Measurements from ENCODE around the gene NPTXR.

Gene NPTXR

GRCh38 chr22:38873469-38874411 is 29.9 kb upstream of the NPTXR start:
- Histone ChIP-seq H3K4me1 (ENCODE audit: insufficient read depth, low read length) (peaks cover 16% of the 10 kb centered on the region; the same call in 1 of the 2 replicates), H3K27me3 (ENCODE audit: insufficient read depth, low read length) (peaks cover 6% of the 10 kb centered on the region; the same call in 1 of the 2 replicates), H3K9ac (ENCODE audit: low read depth, low read length) (peak overlapping the region; percentile 89; the same call in 1 of the 2 replicates), H3K27ac (ENCODE audit: low read length) (no peak overlapping the region), H3K4me3 (ENCODE audit: low read length) (peak overlapping the region; percentile 88; the same call in 1 of the 2 replicates), H3K36me3 (ENCODE audit: insufficient read depth, low read depth, low read length) (peaks cover 11% of the 10 kb centered on the region; the same call in 1 of the 2 replicates), H3K9me3 (ENCODE audit: insufficient read depth, low read depth, low read length) (no peaks in the 10 kb centered on the region)

- peak overlapping the region; percentile 92 for H3K27ac ChIP-seq (ENCODE audit: low read length)
- H3K4me3 ChIP-seq (ENCODE audit: low read length): peak overlapping the region; percentile 88
- peak overlapping the region; percentile 89; the same call in 1 of the 2 replicates for H3K9ac ChIP-seq (ENCODE audit: low read depth, low read length)
Measured at GRCh38 chr22:38872831-38873248, 29.0 kb upstream of the NPTXR start.

GRCh38 chr22:38872172-38872830 is 28.5 kb upstream of the NPTXR start, which contains the start of gene CBX6:
Gene CBX6, minus strand, starts transcription at chr22:38872216. Its CDS starts 26 bp downstream, at chr22:38872190.
- peak within 1 kb of the TSS; percentile 88 for H3K4me3 ChIP-seq (ENCODE audit: low read length)
- peaks cover 16% of the 10 kb centered on the region; the same call in 1 of the 2 replicates for H3K4me1 ChIP-seq (ENCODE audit: insufficient read depth, low read length)
- H3K9ac ChIP-seq (ENCODE audit: low read depth, low read length): peak within 1 kb of the TSS; percentile 89; the same call in 1 of the 2 replicates
- H3K9me3 ChIP-seq (ENCODE audit: insufficient read depth, low read depth, low read length): no peaks in the 10 kb centered on the region
- peaks cover 6% of the 10 kb centered on the region; the same call in 1 of the 2 replicates for H3K27me3 ChIP-seq (ENCODE audit: insufficient read depth, low read length)
- H3K36me3 ChIP-seq (ENCODE audit: insufficient read depth, low read depth, low read length): peaks cover 25% of the 10 kb centered on the region
- peak within 1 kb of the TSS; percentile 92 for H3K27ac ChIP-seq (ENCODE audit: low read length)

More at GRCh38 chr22:38872831-38873248, 29.0 kb upstream of the NPTXR start:
- Histone ChIP-seq H3K9me3 (ENCODE audit: insufficient read depth, low read depth, low read length) (no peaks in the 10 kb centered on the region), H3K4me1 (ENCODE audit: insufficient read depth, low read length) (peaks cover 16% of the 10 kb centered on the region; the same call in 1 of the 2 replicates), H3K36me3 (ENCODE audit: insufficient read depth, low read depth, low read length) (peaks cover 20% of the 10 kb centered on the region; the same call in 1 of the 2 replicates), H3K27me3 (ENCODE audit: insufficient read depth, low read length) (peaks cover 6% of the 10 kb centered on the region; the same call in 1 of the 2 replicates)

- H3K9ac ChIP-seq (ENCODE audit: low read depth, low read length): peak overlapping the region; percentile 88; the same call in 1 of the 2 replicates
- H3K27me3 ChIP-seq (ENCODE audit: insufficient read depth, low read length): peaks cover 6% of the 10 kb centered on the region; the same call in 1 of the 2 replicates
- no peak overlapping the region for H3K27ac ChIP-seq (ENCODE audit: low read length)
- H3K4me3 ChIP-seq (ENCODE audit: low read length): peak overlapping the region; percentile 78
- H3K9me3 ChIP-seq (ENCODE audit: insufficient read depth, low read depth, low read length): no peaks in the 10 kb centered on the region
- peaks cover 26% of the 10 kb centered on the region for H3K36me3 ChIP-seq (ENCODE audit: insufficient read depth, low read depth, low read length)
- H3K4me1 ChIP-seq (ENCODE audit: insufficient read depth, low read length): peaks cover 16% of the 10 kb centered on the region; the same call in 1 of the 2 replicates
Measured at GRCh38 chr22:38871360-38872171, 27.7 kb upstream of the NPTXR start.

- peak overlapping the region; percentile 88; the same call in 1 of the 2 replicates for H3K9ac ChIP-seq (ENCODE audit: low read depth, low read length)
Measured at GRCh38 chr22:38870791-38871359, 27.0 kb upstream of the NPTXR start.

GRCh38 chr22:38870312-38870741 is 26.5 kb upstream of the NPTXR start:
- peaks cover 36% of the 10 kb centered on the region for H3K36me3 ChIP-seq (ENCODE audit: insufficient read depth, low read depth, low read length)
- H3K9ac ChIP-seq (ENCODE audit: low read depth, low read length): no peak overlapping the region
- no peaks in the 10 kb centered on the region for H3K9me3 ChIP-seq (ENCODE audit: insufficient read depth, low read depth, low read length)
- peaks cover 12% of the 10 kb centered on the region; the same call in 1 of the 2 replicates for H3K4me1 ChIP-seq (ENCODE audit: insufficient read depth, low read length)
- H3K27me3 ChIP-seq (ENCODE audit: insufficient read depth, low read length): peaks cover 6% of the 10 kb centered on the region; the same call in 1 of the 2 replicates
- no peak overlapping the region for H3K27ac ChIP-seq (ENCODE audit: low read length)
- peak overlapping the region; percentile 78; the same call in 1 of the 2 replicates for H3K4me3 ChIP-seq (ENCODE audit: low read length)

More at GRCh38 chr22:38870791-38871359, 27.0 kb upstream of the NPTXR start:
- Histone ChIP-seq H3K27ac (ENCODE audit: low read length) (no peak overlapping the region), H3K4me1 (ENCODE audit: insufficient read depth, low read length) (peaks cover 12% of the 10 kb centered on the region; the same call in 1 of the 2 replicates), H3K27me3 (ENCODE audit: insufficient read depth, low read length) (peaks cover 6% of the 10 kb centered on the region; the same call in 1 of the 2 replicates), H3K9me3 (ENCODE audit: insufficient read depth, low read depth, low read length) (no peaks in the 10 kb centered on the region), H3K36me3 (ENCODE audit: insufficient read depth, low read depth, low read length) (peaks cover 30% of the 10 kb centered on the region), H3K4me3 (ENCODE audit: low read length) (peak overlapping the region; percentile 78)

GRCh38 chr22:38869663-38870062 is 25.8 kb upstream of the NPTXR start:
- H3K4me1 ChIP-seq (ENCODE audit: insufficient read depth, low read length): peaks cover 14% of the 10 kb centered on the region; the same call in 1 of the 2 replicates
- no peaks in the 10 kb centered on the region for H3K9me3 ChIP-seq (ENCODE audit: insufficient read depth, low read depth, low read length)
- no peak overlapping the region for H3K4me3 ChIP-seq (ENCODE audit: low read length)
- peaks cover 6% of the 10 kb centered on the region; the same call in 1 of the 2 replicates for H3K27me3 ChIP-seq (ENCODE audit: insufficient read depth, low read length)
- H3K27ac ChIP-seq (ENCODE audit: low read length): no peak overlapping the region
- no peak overlapping the region for H3K9ac ChIP-seq (ENCODE audit: low read depth, low read length)
- peaks cover 42% of the 10 kb centered on the region for H3K36me3 ChIP-seq (ENCODE audit: insufficient read depth, low read depth, low read length)

GRCh38 chr22:38868886-38869381 is 25.1 kb upstream of the NPTXR start:
- Histone ChIP-seq H3K27me3 (ENCODE audit: insufficient read depth, low read length) (peaks cover 6% of the 10 kb centered on the region; the same call in 1 of the 2 replicates), H3K36me3 (ENCODE audit: insufficient read depth, low read depth, low read length) (peaks cover 45% of the 10 kb centered on the region), H3K4me1 (ENCODE audit: insufficient read depth, low read length) (peaks cover 18% of the 10 kb centered on the region; the same call in 1 of the 2 replicates), H3K27ac (ENCODE audit: low read length) (no peak overlapping the region), H3K4me3 (ENCODE audit: low read length) (no peak overlapping the region), H3K9ac (ENCODE audit: low read depth, low read length) (no peak overlapping the region), H3K9me3 (ENCODE audit: insufficient read depth, low read depth, low read length) (no peaks in the 10 kb centered on the region)

- Histone ChIP-seq H3K4me3 (ENCODE audit: low read length) (no peak overlapping the region), H3K27ac (ENCODE audit: low read length) (no peak overlapping the region), H3K9me3 (ENCODE audit: insufficient read depth, low read depth, low read length) (no peaks in the 10 kb centered on the region), H3K27me3 (ENCODE audit: insufficient read depth, low read length) (0 out of 2 replicates have a peak, but pooled peaks cover 1% of the 10 kb centered on the region), H3K4me1 (ENCODE audit: insufficient read depth, low read length) (peaks cover 15% of the 10 kb centered on the region; the same call in 1 of the 2 replicates), H3K36me3 (ENCODE audit: insufficient read depth, low read depth, low read length) (peaks cover 45% of the 10 kb centered on the region), H3K9ac (ENCODE audit: low read depth, low read length) (no peak overlapping the region)
Measured at GRCh38 chr22:38868286-38868721, 24.5 kb upstream of the NPTXR start.

All from iPS-20b (cell line).